IPS DF 4.7 (cell line): ENCODE measurements around the gene FUZ.

Source experiments
- DNase-seq: peaks from one replicate; pipeline ENCODE4 v3.0.0-alpha.2; 2013; ENCODE audit warnings: low spot score; ENCODE audit errors: extremely low read depth

FUZ gene

DNA sequence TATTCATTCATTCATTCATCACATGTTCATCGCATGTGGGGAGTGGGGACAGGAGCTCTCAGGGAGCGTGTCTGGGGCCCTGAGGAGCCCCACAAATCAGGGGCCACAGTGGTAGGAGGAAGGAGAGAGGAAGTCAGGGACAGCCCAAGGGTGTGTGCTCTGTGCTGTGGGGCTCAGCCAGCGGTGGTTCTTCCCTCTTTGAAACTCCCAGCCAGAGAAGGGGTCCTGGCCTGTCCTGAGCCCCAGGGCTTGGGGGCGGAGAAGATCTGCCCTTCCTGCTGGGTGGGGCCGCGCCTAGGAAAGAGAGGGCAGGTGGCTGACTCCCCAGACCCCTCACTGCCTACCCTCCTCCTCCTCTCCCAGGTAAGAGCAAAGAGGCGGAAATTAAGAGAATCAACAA is 31.7 kb downstream of the FUZ start:
- DNase-seq = no peak

DNA sequence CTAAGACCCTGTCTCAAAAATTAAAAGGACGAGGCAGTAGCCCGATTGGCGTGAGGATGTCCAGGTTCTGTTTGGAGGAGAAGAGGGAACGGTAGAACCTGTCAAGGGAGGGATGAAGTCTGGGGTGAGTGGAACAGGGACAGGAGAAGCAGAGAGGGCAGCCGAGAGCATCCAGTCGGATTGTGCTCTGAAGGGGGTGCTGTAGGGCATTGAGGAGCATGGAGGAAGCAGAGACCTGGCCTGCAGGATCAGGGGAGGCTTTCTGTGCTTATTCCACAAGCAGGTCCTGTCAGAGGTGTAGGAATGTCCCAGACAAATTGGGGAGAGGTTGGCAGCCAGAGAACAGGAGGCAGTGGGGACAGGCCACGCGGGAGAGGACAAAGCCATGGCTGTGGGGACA is 32.2 kb downstream of the FUZ start:
- no peak for DNase-seq

GRCh38 chr19:49779731-49780555 is 33.1 kb downstream of the FUZ start:
- no peak for DNase-seq

GRCh38 chr19:49776371-49776764 is 36.7 kb downstream of the FUZ start:
- DNase-seq = no peak

DNA sequence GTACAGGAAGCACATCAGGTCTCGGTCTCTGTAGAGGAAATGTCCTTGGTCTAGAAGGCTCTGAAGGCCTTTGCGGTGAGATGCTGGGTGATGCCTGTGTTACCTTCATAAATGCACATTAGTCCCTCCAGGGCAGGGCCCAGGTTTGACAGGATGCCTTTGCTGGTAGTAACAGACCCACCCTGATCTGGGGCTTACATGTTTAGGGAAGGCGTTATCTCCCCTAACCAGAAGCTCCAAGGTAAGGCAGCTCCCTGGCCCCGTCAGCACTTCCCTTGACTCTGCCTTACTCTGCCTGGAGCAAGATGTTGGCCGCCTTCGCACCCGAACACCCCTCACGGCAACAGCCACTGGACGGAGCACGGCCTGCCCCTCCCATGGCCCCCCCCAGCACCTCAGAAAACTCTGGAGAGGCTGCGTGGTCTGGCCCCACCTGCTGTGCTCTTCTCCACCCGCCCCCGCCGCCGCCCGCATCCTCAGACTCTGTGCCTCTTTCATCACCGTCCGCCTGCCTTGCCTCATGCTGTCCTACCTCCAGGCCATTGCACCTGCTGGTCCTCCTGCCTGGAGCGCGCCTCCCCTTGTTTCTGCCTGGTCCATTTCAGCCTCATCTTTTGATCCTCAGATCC is 37.2 kb downstream of the FUZ start:
- DNase-seq = no peak

DNA sequence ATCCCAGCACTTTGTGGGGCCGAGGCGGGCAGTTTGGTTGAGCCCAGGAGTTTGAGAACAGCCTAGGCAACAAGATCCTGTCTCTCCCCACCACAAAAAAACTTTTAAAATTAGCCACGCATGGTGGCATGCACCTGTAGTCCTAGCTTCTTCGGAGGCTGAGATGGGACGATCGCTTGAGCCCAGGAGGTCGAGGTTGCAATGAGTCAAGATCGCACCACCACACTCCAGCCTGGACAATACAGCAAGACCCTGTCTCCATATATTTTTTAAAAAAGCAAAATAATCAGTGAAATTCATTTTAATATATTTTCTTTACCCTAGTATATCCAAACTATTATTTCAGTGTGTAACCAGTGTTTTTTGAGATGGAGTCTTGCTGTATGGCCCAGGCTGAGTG is 38.1 kb downstream of the FUZ start:
- no peak for DNase-seq

DNA sequence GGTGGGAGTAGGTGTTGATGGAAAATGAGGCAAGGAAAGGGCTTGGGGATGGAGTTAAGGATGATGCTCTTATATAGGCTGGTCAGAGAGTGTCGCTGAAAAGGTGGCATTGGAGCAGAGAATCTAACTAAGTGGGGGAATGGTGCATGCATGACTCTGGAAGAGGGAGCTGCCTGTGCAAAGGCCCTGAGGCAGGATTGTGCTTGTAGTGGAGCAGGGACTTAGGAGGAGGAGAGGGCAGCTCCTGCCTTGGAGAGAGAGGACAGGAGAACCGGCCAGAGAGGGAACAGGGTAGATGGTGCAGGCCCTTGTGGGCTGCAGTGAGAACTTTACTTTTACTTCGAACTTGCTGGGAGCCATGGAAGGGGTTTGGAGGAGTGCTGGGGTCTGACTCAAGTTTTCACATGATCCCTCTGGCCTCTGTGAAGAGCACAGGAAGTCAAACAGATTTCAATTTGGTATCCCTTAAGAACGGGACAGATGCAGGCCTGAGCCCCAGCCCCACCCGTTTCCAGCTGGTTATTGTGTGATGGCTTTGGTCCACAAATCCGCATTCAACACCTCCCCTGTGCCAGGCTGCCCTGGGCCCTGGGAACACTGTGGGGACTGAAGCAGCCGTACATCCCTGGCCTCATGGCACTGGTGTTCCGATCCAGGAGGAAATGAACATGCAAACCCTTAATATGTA is 39.3 kb downstream of the FUZ start:
- DNase-seq = no peak

- DNase-seq = no peak
Observed at GRCh38 chr19:49772850-49773432, 40.2 kb downstream of the FUZ start.

- DNase-seq = no peak
Observed at GRCh38 chr19:49771674-49772139, 41.4 kb downstream of the FUZ start.

- no peak for DNase-seq
Observed at GRCh38 chr19:49770529-49770928, 42.6 kb downstream of the FUZ start.

DNA sequence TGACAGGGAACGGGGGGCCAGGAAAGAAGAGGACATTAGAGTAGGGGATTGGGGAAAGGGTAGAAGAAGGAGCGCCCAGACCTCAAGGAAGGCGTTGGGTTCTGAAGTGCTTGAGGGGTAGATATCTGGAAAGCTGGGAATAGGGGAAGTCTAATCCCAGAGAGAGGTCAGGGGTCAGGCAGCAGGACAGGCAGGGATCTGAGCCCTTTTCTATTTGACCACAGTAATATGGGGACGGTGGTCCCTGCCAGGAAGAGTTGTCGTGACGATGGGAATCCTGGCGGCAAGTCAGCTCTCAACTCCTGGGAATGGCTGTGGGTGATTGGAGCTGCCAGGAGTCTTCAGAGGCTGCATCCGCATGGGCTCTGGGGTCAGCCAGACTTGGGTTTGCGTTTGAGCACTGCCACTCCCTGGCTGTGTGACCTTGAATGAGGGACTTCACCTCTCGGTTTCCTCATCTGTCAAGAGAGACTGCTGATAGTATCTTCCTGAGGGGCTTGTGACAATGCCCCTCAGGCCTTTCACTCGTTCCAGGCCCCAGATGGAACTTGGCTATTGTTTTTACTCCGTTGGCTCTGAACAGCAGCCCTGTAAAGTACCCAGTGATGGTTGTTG is 45.0 kb downstream of the FUZ start:
- DNase-seq = no peak

- no peak for DNase-seq
Observed at GRCh38 chr19:49767381-49767780, 45.7 kb downstream of the FUZ start.

GRCh38 chr19:49766930-49767299 is 46.2 kb downstream of the FUZ start, which contains the start of gene AP2A1:
Gene AP2A1, plus strand, starts transcription at chr19:49767001. Its CDS starts 133 bp downstream, at chr19:49767134.
- DNase-seq = no peak

- peak; percentile 99 for DNase-seq
Observed at GRCh38 chr19:49766007-49766929, 46.8 kb downstream of the FUZ start.

- no peak for DNase-seq
Observed at GRCh38 chr19:49764341-49764740, 48.8 kb downstream of the FUZ start.

DNA sequence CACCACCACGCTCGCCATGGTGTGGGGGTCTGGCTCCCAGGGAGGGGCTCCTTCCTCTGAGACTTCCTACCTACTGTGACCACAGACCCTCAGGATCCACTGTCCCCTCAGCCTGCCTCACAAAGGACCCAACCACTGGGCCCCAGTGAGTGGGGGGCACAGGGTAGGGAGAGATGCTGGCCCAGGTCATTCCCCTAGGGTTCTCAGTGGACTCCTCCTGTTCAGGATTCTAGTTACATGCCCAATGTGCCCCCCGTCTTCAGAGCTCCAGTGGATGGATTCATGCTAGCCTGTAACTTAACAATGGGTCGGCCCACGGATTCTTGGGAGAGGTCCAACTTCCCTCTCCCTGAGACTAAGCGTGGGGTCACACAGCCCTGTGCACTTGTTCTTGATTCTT is 49.9 kb downstream of the FUZ start, which contains the start of gene TSKS:
Gene TSKS (minus strand): TSS at position 77 of the 400 bp plus-strand sequence. CDS start 59 bp downstream, at position 18.
- no peak for DNase-seq

DNA sequence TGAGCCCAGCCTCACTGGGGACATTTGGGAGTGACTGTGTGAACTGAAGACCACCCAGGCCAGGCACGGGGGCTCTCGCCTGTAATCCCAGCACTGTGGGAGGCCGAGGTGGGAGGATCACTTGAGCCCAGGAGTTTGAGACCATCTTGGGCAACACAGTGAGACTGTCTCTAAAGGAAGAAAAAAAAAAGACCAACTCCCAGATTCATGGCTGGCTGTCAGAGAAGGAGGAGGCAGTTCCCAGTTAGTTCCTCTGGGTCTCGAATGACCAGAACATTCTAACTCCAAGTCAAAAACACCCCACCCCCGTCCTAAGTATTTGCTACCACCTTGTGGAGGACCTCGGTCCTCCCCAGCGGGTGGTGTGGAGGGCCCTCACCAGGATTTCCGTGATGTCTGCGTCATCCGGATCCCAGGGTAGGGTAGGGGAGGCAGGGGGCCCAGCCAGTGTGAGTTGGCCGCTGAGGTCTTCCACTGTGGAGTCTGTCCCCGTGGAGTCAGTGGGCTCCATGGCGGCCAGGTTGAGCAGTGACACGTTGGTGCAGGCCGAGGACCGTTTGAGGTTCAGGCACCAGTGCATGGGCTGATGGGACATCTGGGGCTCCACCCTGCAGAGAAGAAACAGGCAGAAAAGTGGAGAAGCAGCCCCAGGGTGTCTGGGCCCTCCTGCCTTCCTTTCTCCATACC is 51.3 kb downstream of the FUZ start:
- DNase-seq = no peak

DNA sequence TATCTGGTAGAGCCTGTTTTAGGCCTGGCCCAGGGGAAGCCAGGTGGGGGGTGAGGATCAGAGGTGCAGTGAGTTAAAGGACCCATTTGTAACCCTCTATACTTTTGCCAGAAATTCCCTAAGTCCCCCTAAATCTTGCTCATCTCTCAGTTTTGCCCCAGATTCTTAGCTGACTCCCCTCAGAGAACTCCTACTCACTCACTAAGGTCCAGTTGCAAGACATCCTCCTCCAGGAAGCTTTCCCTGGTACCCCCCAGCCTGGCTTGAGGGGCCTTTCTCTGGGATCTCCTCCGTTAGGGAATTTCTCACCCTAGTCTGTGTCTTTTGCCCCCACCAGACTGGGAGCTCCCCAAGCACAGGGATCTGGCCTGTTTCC is 51.9 kb downstream of the FUZ start:
- DNase-seq = no peak

DNA sequence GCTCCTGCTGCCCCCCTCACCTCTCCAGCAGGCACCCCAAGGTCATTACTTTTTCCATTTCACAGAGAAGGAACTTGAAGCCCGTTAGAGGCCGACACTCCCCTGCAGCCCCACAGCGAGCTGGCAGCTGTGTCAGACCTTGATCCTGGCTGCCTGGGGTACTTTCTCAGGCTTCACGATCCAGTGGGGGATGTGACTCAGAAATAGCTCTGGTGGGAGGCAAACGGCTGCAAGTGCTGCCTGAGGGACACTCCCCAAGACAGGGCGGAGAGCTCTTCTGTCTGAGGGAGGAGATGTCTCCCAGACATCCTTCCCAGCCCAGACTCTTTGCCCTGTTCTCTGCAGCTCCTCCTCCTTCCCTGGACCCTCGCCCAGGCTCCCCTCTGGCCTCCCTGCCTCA is 54.8 kb downstream of the FUZ start:
- DNase-seq = no peak
